Epithelial cell of esophagus (primary cell): ENCODE measurements around the gene KDM4B.
A peak's percentile ranks its signal among the peaks of the same experiment; 100 is the strongest.

Experiments used
- DNase-seq: peaks from one replicate; pipeline ENCODE4 v3.0.0; 2010; ENCODE audit warnings: low read depth
- H3K4me3 ChIP-seq: 2 replicates; pipeline ENCODE4 v1.5.1; 2011; ENCODE audit warnings: mild to moderate bottlenecking, low read length, control low read depth
- CTCF ChIP-seq: IDR thresholded peaks from 2 replicates; pipeline ENCODE4 v1.5.1; 2011; ENCODE audit warnings: low read depth, mild to moderate bottlenecking, low read length, control low read depth, inconsistent platforms; ENCODE audit not compliant: insufficient read depth; ENCODE audit errors: missing control alignments

KDM4B gene

DNA sequence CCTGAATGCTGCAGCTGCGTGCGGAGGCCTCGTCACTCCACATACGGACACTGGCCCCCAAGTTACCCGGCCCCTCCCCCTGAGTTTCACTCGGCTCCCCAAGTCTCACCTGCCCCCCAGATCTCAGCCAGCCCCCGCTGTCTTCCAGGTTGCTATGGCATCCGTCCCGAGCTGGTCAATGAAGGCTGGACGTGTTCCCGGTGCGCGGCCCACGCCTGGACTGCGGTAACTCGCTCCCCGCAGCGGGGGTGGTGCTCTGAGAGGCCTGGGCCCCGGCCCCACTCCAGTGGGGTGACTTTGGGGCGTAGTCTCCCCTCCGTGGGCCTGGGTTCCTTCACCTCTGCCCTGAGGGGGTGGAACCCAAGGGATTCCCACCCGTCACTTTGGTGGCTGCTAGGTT, 168.2 kb downstream of the KDM4B start:
- no peak for DNase-seq
- TF ChIP-seq CTCF = no peak
- H3K4me3 ChIP-seq = no peak overlapping the region

DNA sequence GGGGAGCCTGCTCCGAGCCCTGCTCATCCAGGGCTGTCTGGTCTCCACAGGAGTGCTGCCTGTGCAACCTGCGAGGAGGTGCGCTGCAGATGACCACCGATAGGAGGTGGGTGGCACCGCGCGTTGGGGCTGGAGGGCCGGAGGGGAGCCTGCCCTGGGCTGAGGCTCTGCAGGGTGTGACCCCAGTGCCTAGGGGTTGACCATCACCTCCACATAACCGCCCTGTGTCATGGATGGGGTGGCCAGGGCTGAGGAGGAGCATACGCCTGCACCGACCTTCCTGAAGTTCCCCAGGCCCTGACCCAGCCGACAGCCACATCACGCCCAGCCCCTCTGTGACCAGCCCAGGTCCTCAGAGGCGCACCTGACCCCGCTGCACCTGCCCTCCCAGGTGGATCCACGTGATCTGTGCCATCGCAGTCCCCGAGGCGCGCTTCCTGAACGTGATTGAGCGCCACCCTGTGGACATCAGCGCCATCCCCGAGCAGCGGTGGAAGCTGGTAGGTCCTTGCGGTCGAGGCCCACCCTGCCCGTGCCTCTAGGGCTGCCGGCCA, 168.7 kb downstream of the KDM4B start:
- DNase-seq = no peak
- peak; percentile 22 for TF ChIP-seq CTCF
- H3K4me3 ChIP-seq = no peak overlapping the region

- H3K4me3 ChIP-seq = no peak overlapping the region
- peak; percentile 63 for DNase-seq
Observed at GRCh38 chr19:5138606-5139582, 170.0 kb downstream of the KDM4B start.

GRCh38 chr19:5139583-5140325, 170.8 kb downstream of the KDM4B start:
- no peak for TF ChIP-seq CTCF
- DNase-seq = no peak
- H3K4me3 ChIP-seq = no peak overlapping the region

More at GRCh38 chr19:5138606-5139582, 170.0 kb downstream of the KDM4B start:
- no peak for TF ChIP-seq CTCF

GRCh38 chr19:5141129-5141849, 172.4 kb downstream of the KDM4B start:
- TF ChIP-seq CTCF = no peak
- peak; percentile 70 for DNase-seq
- H3K4me3 ChIP-seq = no peak overlapping the region

- TF ChIP-seq CTCF = no peak
- no peak for DNase-seq
- H3K4me3 ChIP-seq = no peak overlapping the region
Observed at GRCh38 chr19:5141850-5142724, 173.2 kb downstream of the KDM4B start.
